Sigmoid colon (tissue), 4 donors: Measurements from ENCODE around the gene IFT80.

Experiments
- EP300 ChIP-seq, 4 donors: sonication (generic); formaldehyde crosslinking; IDR thresholded peaks; one replicate each; pipeline ENCODE4 v1.6.1; 2017; ENCODE audit warnings: antibody characterized with exemption in 4 of 4
- POLR2A ChIP-seq, 2 donors: fragments of 450-650 bp; IDR thresholded peaks; one replicate each; pipeline ENCODE4 v1.6.1; 2016; ENCODE audit warnings: antibody characterized with exemption in 2 of 2, mild to moderate bottlenecking in 2 of 2, moderate library complexity in 2 of 2
- POLR2AphosphoS5 ChIP-seq, 4 donors: sonication (generic); formaldehyde crosslinking; IDR thresholded peaks; one replicate each; pipeline ENCODE4 v1.6.1; 2017; ENCODE audit warnings: antibody characterized with exemption in 4 of 4
- TF ChIP-seq, protein P1 (sequence below), 4 experiments: fragments of 450-650 bp in 3 of 4; fragments of 200-600 bp in 1 of 4; IDR thresholded peaks; one replicate each; pipeline ENCODE4 v1.5.1; 2016 to 2019; ENCODE audit warnings: antibody characterized with exemption in 4 of 4, mild to moderate bottlenecking in 3 of 4, moderate library complexity in 2 of 4

DNA sequence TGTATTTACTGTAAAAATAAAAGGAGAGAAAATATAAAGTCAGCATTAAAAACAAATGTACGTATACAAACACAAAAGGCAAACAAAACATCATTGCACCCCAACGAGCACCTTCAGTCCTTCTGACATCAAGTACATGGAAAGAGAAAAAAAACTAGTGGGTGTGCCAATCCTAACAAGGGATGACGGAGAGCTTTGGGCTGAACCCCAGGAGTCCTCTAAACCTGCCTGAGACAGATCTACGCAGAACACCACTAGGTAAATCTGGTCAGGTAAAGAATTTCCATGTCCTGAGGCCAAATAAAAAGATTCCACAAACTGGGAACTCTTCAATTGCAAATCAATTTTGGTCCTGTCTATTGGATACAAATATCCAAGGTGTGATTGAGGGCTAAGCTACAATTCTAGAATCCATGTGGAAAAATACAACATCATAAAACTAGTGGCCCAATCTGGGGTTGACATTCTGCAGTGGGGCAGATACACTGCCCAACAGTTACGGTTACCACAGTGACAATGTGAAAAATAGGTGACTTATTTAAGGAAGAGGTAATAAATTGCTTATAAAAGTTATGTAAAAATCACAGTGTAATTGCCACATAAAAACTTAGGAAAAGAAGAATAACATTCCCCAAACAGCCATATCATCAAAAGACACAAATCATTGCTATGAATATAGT lies 14.2 kb downstream of the IFT80 start:
- TF ChIP-seq, protein P1, sequence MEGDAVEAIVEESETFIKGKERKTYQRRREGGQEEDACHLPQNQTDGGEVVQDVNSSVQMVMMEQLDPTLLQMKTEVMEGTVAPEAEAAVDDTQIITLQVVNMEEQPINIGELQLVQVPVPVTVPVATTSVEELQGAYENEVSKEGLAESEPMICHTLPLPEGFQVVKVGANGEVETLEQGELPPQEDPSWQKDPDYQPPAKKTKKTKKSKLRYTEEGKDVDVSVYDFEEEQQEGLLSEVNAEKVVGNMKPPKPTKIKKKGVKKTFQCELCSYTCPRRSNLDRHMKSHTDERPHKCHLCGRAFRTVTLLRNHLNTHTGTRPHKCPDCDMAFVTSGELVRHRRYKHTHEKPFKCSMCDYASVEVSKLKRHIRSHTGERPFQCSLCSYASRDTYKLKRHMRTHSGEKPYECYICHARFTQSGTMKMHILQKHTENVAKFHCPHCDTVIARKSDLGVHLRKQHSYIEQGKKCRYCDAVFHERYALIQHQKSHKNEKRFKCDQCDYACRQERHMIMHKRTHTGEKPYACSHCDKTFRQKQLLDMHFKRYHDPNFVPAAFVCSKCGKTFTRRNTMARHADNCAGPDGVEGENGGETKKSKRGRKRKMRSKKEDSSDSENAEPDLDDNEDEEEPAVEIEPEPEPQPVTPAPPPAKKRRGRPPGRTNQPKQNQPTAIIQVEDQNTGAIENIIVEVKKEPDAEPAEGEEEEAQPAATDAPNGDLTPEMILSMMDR (IDR thresholded peaks at IDR 0.05) = no peak
- TF ChIP-seq POLR2A (IDR thresholded peaks at IDR 0.05) = no peak
- no peak for TF ChIP-seq POLR2AphosphoS5 (IDR thresholded peaks at IDR 0.05)
- TF ChIP-seq EP300 (IDR thresholded peaks at IDR 0.05) = no peak
